Spinal cord (tissue), 10 donors: ENCODE data around the gene CENPS. TPM values are rescaled to one million over a fixed set of nuclear protein-coding genes. Genes with fewer than 3 reads are reported as not detected.
A peak's percentile ranks its signal among the peaks of the same experiment; 100 is the strongest.
"Not testable (repeated sequence)": the region's sequence is repeated elsewhere in the genome, so short reads cannot be mapped to it uniquely, and the experiment has no call there.

ENCODE experiments used
- DNase-seq, 6 donors: peaks; one replicate each; pipeline versions ENCODE4 v3.0.0 to v3.0.0-alpha.2; 2013 to 2015; ENCODE audit warnings: low spot score in 6 of 6, low read depth in 4 of 6
- H3K27ac ChIP-seq: one replicate; pipeline ENCODE4 v1.5.1; 2013; ENCODE audit warnings: low read depth, low read length, control low read depth
- H3K27me3 ChIP-seq: one replicate; pipeline ENCODE4 v1.6.1; 2013; ENCODE audit warnings: low read length; ENCODE audit not compliant: control insufficient read depth, insufficient read depth
- H3K36me3 ChIP-seq: one replicate; pipeline ENCODE4 v1.6.1; 2013; ENCODE audit warnings: low read length; ENCODE audit not compliant: control insufficient read depth, insufficient read depth
- H3K4me1 ChIP-seq: one replicate; pipeline ENCODE4 v1.6.1; 2013; ENCODE audit warnings: low read length; ENCODE audit not compliant: control insufficient read depth, insufficient read depth
- H3K4me3 ChIP-seq: one replicate; pipeline ENCODE4 v1.5.1; 2013; ENCODE audit warnings: low read depth, low read length, control low read depth
- H3K9me3 ChIP-seq: one replicate; pipeline ENCODE4 v1.6.1; 2013; ENCODE audit warnings: low read length; ENCODE audit not compliant: control insufficient read depth, insufficient read depth
- WGBS: methylation state at CpG from one replicate; pipeline ENCODE4 v1.1.5; 2013; ENCODE audit warnings: missing lambda C conversion rate; ENCODE audit not compliant: insufficient coverage; 5-methylcytosine and 5-hydroxymethylcytosine counted together
- polyA plus RNA-seq, 2 donors: library from polyadenylated mRNA; unstranded; fragments of 120-200 nt; gene quantifications; one replicate each; pipeline ENCODE4 v1.2.1, GENCODE V29; 2013; ENCODE audit not compliant: insufficient read length in 2 of 2
- total RNA-seq, 2 donors: library from RNA; depleted of rRNA in 1 of 2; stranded (reverse); fragments of 120-200 nt in 1 of 2; fragments of >200 nt in 1 of 2; gene quantifications; one replicate each; pipeline versions ENCODE4 v1.2.3 to v1.2.4, GENCODE V29; 2013 to 2014
- donor health status: healthy.

The CENPS gene
- total and polyA plus RNA-seq, 4 donors, result 7.6 to 20.6 (median 16.1) TPM

- Histone ChIP-seq H3K4me3 (no peak overlapping the region), H3K27ac (no peak overlapping the region), H3K27me3 (no peaks in the 10 kb centered on the region), H3K4me1 (peaks cover 2% of the 10 kb centered on the region), H3K9me3 (no peaks in the 10 kb centered on the region), H3K36me3 (peaks cover 20% of the 10 kb centered on the region)
- WGBS, result 93% methylated on average over 6 of the region's 7 CpGs
- DNase-seq, result no peak
Measured at GRCh38 chr1:10444795-10445397, 14.7 kb downstream of the CENPS start.

- no peaks in the 10 kb centered on the region for H3K27me3 ChIP-seq
- peaks cover 25% of the 10 kb centered on the region for H3K36me3 ChIP-seq
- no peaks in the 10 kb centered on the region for H3K9me3 ChIP-seq
- H3K4me3 ChIP-seq, result no peak overlapping the region
- DNase-seq, result no peak
- peaks cover 13% of the 10 kb centered on the region for H3K4me1 ChIP-seq
- no peak overlapping the region for H3K27ac ChIP-seq
- WGBS, result 97% methylated on average over 5 of the region's 7 CpGs
Measured at GRCh38 chr1:10446790-10447422, 16.7 kb downstream of the CENPS start.

- no peaks in the 10 kb centered on the region for H3K27me3 ChIP-seq
- peaks cover 13% of the 10 kb centered on the region for H3K4me1 ChIP-seq
- peak in 1 of 6 donors; percentile 62 for DNase-seq
- H3K4me3 ChIP-seq, result no peak within 1 kb of the TSS
- 92% methylated on average over 2 of the region's 10 CpGs for WGBS
- peaks cover 17% of the 10 kb centered on the region for H3K36me3 ChIP-seq
- H3K9me3 ChIP-seq, result no peaks in the 10 kb centered on the region
- no peak within 1 kb of the TSS for H3K27ac ChIP-seq
Measured at GRCh38 chr1:10449751-10450150, 19.5 kb downstream of the CENPS start, which contains the start of gene CORT. TSS of gene CORT (plus strand) at chr1:10450031. CDS start at chr1:10450224, 193 bp downstream.

GRCh38 chr1:10450156-10450814 lies 20.1 kb downstream of the CENPS start:
- Histone ChIP-seq H3K4me1 (peaks cover 13% of the 10 kb centered on the region), H3K36me3 (peaks cover 17% of the 10 kb centered on the region), H3K9me3 (no peaks in the 10 kb centered on the region), H3K27ac (no peak overlapping the region), H3K4me3 (no peak overlapping the region), H3K27me3 (no peaks in the 10 kb centered on the region)
- DNase-seq, result peak in 1 of 6 donors; percentile 20
- WGBS, result 87% methylated on average over 16 of the region's 21 CpGs

GRCh38 chr1:10450836-10451235 lies 20.6 kb downstream of the CENPS start:
- peaks cover 13% of the 10 kb centered on the region for H3K4me1 ChIP-seq
- 36% methylated on average over 3 of the region's 6 CpGs for WGBS
- peak in 1 of 6 donors; percentile 70 for DNase-seq
- H3K9me3 ChIP-seq, result no peaks in the 10 kb centered on the region
- peaks cover 17% of the 10 kb centered on the region for H3K36me3 ChIP-seq
- no peak overlapping the region for H3K27ac ChIP-seq
- no peaks in the 10 kb centered on the region for H3K27me3 ChIP-seq
- H3K4me3 ChIP-seq, result no peak overlapping the region

- H3K4me3 ChIP-seq, result no peak overlapping the region
- peaks cover 17% of the 10 kb centered on the region for H3K36me3 ChIP-seq
- DNase-seq, result peak in 2 of 6 donors; percentile 23 to 80
- 9% methylated on average over 5 of the region's 10 CpGs for WGBS
- H3K27me3 ChIP-seq, result no peaks in the 10 kb centered on the region
- no peak overlapping the region for H3K27ac ChIP-seq
- peaks cover 13% of the 10 kb centered on the region for H3K4me1 ChIP-seq
- no peaks in the 10 kb centered on the region for H3K9me3 ChIP-seq
Measured at GRCh38 chr1:10451287-10451686, 21.1 kb downstream of the CENPS start.

- 88% methylated on average over 5 of the region's 5 CpGs for WGBS
- Histone ChIP-seq H3K4me3 (no peak overlapping the region), H3K36me3 (peaks cover 17% of the 10 kb centered on the region), H3K9me3 (no peaks in the 10 kb centered on the region), H3K27me3 (no peaks in the 10 kb centered on the region), H3K4me1 (peaks cover 4% of the 10 kb centered on the region), H3K27ac (no peak overlapping the region)
- no peak for DNase-seq
Measured at GRCh38 chr1:10456048-10456447, 25.8 kb downstream of the CENPS start.

- no peak overlapping the region for H3K4me3 ChIP-seq
- no CpG with 5 or more reads among the region's 7 CpGs for WGBS
- no peak for DNase-seq
- H3K27ac ChIP-seq, result no peak overlapping the region
- no peaks in the 10 kb centered on the region for H3K27me3 ChIP-seq
- H3K9me3 ChIP-seq, result no peaks in the 10 kb centered on the region
- H3K4me1 ChIP-seq, result no peaks in the 10 kb centered on the region
- peaks cover 21% of the 10 kb centered on the region for H3K36me3 ChIP-seq
Measured at GRCh38 chr1:10456661-10457060, 26.4 kb downstream of the CENPS start.

GRCh38 chr1:10457462-10457861 lies 27.2 kb downstream of the CENPS start:
- H3K27ac ChIP-seq, DNase-seq, H3K27me3 ChIP-seq, H3K4me1 ChIP-seq, H3K9me3 ChIP-seq, H3K4me3 ChIP-seq: not testable (repeated sequence)
- peaks cover 29% of the 10 kb centered on the region for H3K36me3 ChIP-seq
- WGBS, result 64% methylated on average over 4 of the region's 7 CpGs
